Measurements from ENCODE around the gene TAS1R3.

TAS1R3 gene

GRCh38 chr1:1381294-1381693, 50.2 kb downstream of the TAS1R3 start:
- Histone ChIP-seq H3K4me2 (ENCODE audit: low read length) (no peak overlapping the region), H3K4me3 (ENCODE audit: low read length) (no peak overlapping the region), H3K4me1 (ENCODE audit: low read length) (peaks cover 2% of the 10 kb centered on the region), H3K36me3 (replicated peaks; ENCODE audit: low read depth, low read length) (peaks cover 32% of the 10 kb centered on the region), H3K79me2 (ENCODE audit: low read length) (peaks cover 25% of the 10 kb centered on the region), H3K9me3 (ENCODE audit: insufficient read depth, low read length) (no peaks in the 10 kb centered on the region), H3K27ac (ENCODE audit: low read length) (no peak overlapping the region), H4K20me1 (ENCODE audit: insufficient read depth, low read length) (no peaks in the 10 kb centered on the region), H3K27me3 (ENCODE audit: low read depth, low read length) (no peaks in the 10 kb centered on the region), H3K9ac (ENCODE audit: low read length) (no peak overlapping the region), H2AFZ (ENCODE audit: low read depth, low read length) (no peak overlapping the region)
- TF ChIP-seq CTCF (IDR thresholded peaks at IDR 0.05; ENCODE audit: low read depth, low read length) (no peak), EZH2phosphoT487 (IDR thresholded peaks at IDR 0.05; ENCODE audit: low read depth) (no peak)

Data from OCI-LY3 (cell line).